ENCODE results near the gene LITAFD.

LITAFD gene

DNA sequence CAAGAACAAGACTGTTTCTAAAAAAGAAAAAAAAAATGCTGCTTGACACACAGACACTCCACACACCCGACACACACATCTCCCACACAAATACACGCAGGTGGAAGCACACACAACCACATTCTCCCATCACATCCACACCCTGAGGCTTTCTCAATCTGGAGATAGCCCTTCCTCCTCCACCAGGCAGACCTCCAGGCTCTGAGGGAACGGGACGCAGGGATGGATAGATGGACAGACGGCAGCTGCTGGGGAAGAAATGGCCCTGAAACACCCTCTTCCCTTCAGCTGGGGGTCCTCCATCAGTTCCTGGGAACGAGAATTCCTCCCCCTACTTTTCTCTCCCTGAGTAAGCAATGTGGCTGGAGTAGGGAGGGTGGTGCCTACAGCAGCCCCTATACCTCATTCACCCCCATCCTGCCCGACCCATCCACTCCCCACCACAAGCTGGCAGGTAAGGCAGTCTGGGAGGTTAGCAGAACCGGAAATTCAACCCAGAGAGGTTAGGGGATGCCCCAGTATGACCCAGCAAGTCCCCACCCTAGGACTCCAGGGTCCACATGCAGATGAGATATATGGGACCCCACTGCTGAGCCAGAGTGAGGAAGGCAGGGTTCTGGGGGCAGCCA lies 4.1 kb upstream of the LITAFD start:
- Histone ChIP-seq H3K27ac (ENCODE audit: low read depth, low read length) (no peak overlapping the region), H2BK120ac (ENCODE audit: low read depth, low read length) (no peak overlapping the region)

DNA sequence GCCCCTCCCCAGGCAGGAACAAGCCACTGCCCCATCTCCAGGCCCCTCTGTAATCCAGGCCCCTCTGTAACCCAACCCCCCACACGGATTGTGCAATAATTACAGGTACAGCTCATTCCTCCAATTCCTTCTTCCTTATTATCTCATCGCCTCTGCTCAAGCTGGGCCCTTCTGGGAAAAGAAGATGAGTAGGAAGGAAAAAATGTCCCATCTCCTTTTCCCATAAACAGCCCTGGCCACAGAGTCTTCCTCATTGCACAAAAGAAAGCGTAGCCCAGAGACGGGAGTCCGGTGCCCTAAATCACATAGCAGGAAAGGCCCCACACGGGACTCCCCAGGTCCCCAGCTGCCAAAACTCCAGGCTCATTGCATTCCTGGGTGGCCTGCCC lies 3.6 kb upstream of the LITAFD start:
- H3K79me2 ChIP-seq (ENCODE audit: control insufficient read depth, insufficient read depth, low read length): no peaks in the 10 kb centered on the region
- no peaks in the 10 kb centered on the region for H3K79me1 ChIP-seq (ENCODE audit: low read length)
- H3K27ac ChIP-seq (ENCODE audit: low read depth, low read length): no peak overlapping the region
- H3K18ac ChIP-seq (ENCODE audit: low read length): no peak overlapping the region
- H3K4me2 ChIP-seq (ENCODE audit: low read length): no peak overlapping the region
- no peaks in the 10 kb centered on the region for H3K36me3 ChIP-seq (ENCODE audit: control insufficient read depth, insufficient read depth, low read length)
- H2BK120ac ChIP-seq (ENCODE audit: low read depth, low read length): no peak overlapping the region
- H3K4ac ChIP-seq (ENCODE audit: low read depth, low read length): no peak overlapping the region
- H3K27me3 ChIP-seq (ENCODE audit: insufficient read depth, low read length, poor library complexity): no peaks in the 10 kb centered on the region
- H3K4me3 ChIP-seq (ENCODE audit: low read length): no peak overlapping the region
- no peak overlapping the region for H4K8ac ChIP-seq (ENCODE audit: low read depth, low read length)
- no peak overlapping the region for H3K23ac ChIP-seq (ENCODE audit: low read length)
- H4K5ac ChIP-seq (ENCODE audit: low read length): no peak overlapping the region
- no peak overlapping the region for H2BK5ac ChIP-seq (ENCODE audit: low read length)
- H2AK5ac ChIP-seq (ENCODE audit: low read length): no peak overlapping the region
- DNase-seq: peak; percentile 81
- H2BK15ac ChIP-seq (replicated peaks; ENCODE audit: low read depth): no peak overlapping the region
- H3K4me1 ChIP-seq (ENCODE audit: control insufficient read depth, low read depth, low read length): no peaks in the 10 kb centered on the region
- H3K9ac ChIP-seq (ENCODE audit: low read length): no peak overlapping the region
- H3K56ac ChIP-seq (ENCODE audit: low read length): no peak overlapping the region
- no CpG with 5 or more reads among the region's 6 CpGs for WGBS (ENCODE audit: extremely low coverage, insufficient coverage, low lambda C conversion rate)

More for the DNA sequence above, 4.1 kb upstream of the LITAFD start:
- Histone ChIP-seq H3K79me1 (ENCODE audit: low read length) (no peaks in the 10 kb centered on the region), H3K36me3 (ENCODE audit: control insufficient read depth, insufficient read depth, low read length) (no peaks in the 10 kb centered on the region), H3K18ac (ENCODE audit: low read length) (no peak overlapping the region), H4K5ac (ENCODE audit: low read length) (no peak overlapping the region), H3K79me2 (ENCODE audit: control insufficient read depth, insufficient read depth, low read length) (no peaks in the 10 kb centered on the region), H3K56ac (ENCODE audit: low read length) (no peak overlapping the region), H2AK5ac (ENCODE audit: low read length) (no peak overlapping the region), H3K4ac (ENCODE audit: low read depth, low read length) (no peak overlapping the region), H2BK15ac (replicated peaks; ENCODE audit: low read depth) (no peak overlapping the region), H3K4me2 (ENCODE audit: low read length) (no peak overlapping the region), H3K4me1 (ENCODE audit: control insufficient read depth, low read depth, low read length) (no peaks in the 10 kb centered on the region), H3K23ac (ENCODE audit: low read length) (no peak overlapping the region), H3K9ac (ENCODE audit: low read length) (no peak overlapping the region), H3K27me3 (ENCODE audit: insufficient read depth, low read length, poor library complexity) (no peaks in the 10 kb centered on the region), H2BK5ac (ENCODE audit: low read length) (no peak overlapping the region), H4K8ac (ENCODE audit: low read depth, low read length) (no peak overlapping the region), H3K4me3 (ENCODE audit: low read length) (no peak overlapping the region)
- no CpG with 5 or more reads among the region's 8 CpGs for WGBS (ENCODE audit: extremely low coverage, insufficient coverage, low lambda C conversion rate)
- no peak for DNase-seq

DNA sequence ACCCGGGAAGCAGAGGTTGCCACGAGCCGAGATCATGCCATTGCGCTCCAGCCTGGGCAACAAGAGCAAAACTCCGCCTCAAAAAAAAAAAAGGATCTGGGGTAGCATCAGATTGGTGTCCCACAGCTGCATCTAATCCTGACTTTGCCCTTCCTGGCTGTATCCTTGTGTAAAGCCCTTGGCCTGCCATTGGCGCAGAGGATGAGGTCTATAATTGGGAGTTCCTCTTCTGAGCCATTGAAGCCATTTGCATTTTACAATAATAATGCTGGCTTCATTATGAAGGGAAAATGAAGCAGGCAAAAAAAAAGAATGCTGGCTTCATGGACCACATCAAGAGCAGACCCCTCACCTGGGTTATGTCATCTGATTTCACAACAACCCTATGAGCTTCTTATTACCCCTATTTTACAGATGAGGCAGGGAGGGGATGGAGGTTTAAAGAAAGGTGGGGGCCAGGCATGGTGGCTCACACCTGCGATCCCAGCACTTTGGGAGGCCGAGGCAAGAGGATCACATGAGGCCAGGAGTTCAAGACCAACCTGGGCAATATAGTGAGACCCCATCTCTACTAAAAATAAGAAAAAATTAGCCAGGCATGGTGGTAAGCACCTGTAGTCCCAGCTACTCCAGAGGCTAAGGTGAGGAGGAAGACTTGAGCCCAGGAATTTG lies 1.2 kb upstream of the LITAFD start:
- Histone ChIP-seq H3K56ac (ENCODE audit: low read length) (no peak overlapping the region), H2BK120ac (ENCODE audit: low read depth, low read length) (no peak overlapping the region), H3K36me3 (ENCODE audit: control insufficient read depth, insufficient read depth, low read length) (no peaks in the 10 kb centered on the region), H2BK5ac (ENCODE audit: low read length) (no peak overlapping the region), H2BK15ac (replicated peaks; ENCODE audit: low read depth) (no peak overlapping the region), H3K79me1 (ENCODE audit: low read length) (no peaks in the 10 kb centered on the region), H3K4me1 (ENCODE audit: control insufficient read depth, low read depth, low read length) (no peaks in the 10 kb centered on the region), H3K4me3 (ENCODE audit: low read length) (no peak overlapping the region), H3K18ac (ENCODE audit: low read length) (no peak overlapping the region), H2AK5ac (ENCODE audit: low read length) (no peak overlapping the region), H3K79me2 (ENCODE audit: control insufficient read depth, insufficient read depth, low read length) (no peaks in the 10 kb centered on the region), H4K5ac (ENCODE audit: low read length) (no peak overlapping the region), H3K27ac (ENCODE audit: low read depth, low read length) (no peak overlapping the region), H3K4me2 (ENCODE audit: low read length) (no peak overlapping the region), H4K8ac (ENCODE audit: low read depth, low read length) (no peak overlapping the region), H3K23ac (ENCODE audit: low read length) (no peak overlapping the region), H3K9ac (ENCODE audit: low read length) (no peak overlapping the region), H3K27me3 (ENCODE audit: insufficient read depth, low read length, poor library complexity) (no peaks in the 10 kb centered on the region), H3K4ac (ENCODE audit: low read depth, low read length) (no peak overlapping the region)
- DNase-seq: no peak
- no CpG with 5 or more reads among the region's 8 CpGs for WGBS (ENCODE audit: extremely low coverage, insufficient coverage, low lambda C conversion rate)

DNA sequence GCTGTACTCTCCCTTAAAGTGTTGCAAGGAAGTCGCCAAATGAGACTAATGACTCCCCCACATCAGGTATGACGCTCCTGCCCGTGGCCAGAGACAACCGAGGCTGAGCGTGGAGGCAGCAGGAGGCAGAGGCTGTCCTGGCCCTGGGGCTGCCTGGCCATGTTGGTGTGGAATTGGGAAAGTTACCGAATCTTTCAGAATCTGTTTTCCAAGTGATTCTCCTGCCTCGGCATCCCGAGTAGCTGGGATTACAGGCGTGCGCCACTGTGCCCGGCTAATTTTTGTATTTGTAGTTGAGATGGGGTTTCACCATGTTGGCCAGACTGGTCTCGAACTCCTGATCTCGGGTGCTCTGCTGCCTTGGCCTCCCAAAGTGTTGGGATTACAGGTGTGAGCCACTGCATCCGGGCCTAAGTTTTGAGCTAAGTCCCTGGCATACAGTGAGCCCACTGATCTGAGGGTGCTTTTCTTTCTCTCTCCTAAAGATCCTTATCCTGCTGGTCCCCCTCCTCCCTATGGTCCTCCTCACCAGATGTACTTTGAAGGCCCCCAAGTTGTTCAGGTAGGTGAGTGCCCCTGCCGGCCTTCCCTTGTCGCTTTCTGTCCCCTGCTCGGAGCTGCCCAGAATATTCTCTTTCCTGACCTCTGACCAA lies 700 bp downstream of the LITAFD start:
- Histone ChIP-seq H3K4me1 (ENCODE audit: control insufficient read depth, low read depth, low read length) (no peaks in the 10 kb centered on the region), H3K23ac (ENCODE audit: low read length) (no peak overlapping the region), H4K8ac (ENCODE audit: low read depth, low read length) (no peak overlapping the region), H3K27ac (ENCODE audit: low read depth, low read length) (no peak overlapping the region), H3K79me2 (ENCODE audit: control insufficient read depth, insufficient read depth, low read length) (no peaks in the 10 kb centered on the region), H3K56ac (ENCODE audit: low read length) (no peak overlapping the region), H2BK120ac (ENCODE audit: low read depth, low read length) (no peak overlapping the region), H3K27me3 (ENCODE audit: insufficient read depth, low read length, poor library complexity) (no peaks in the 10 kb centered on the region), H3K9ac (ENCODE audit: low read length) (no peak overlapping the region), H3K18ac (ENCODE audit: low read length) (no peak overlapping the region), H4K5ac (ENCODE audit: low read length) (no peak overlapping the region), H2BK5ac (ENCODE audit: low read length) (no peak overlapping the region), H3K4me2 (ENCODE audit: low read length) (no peak overlapping the region), H3K4me3 (ENCODE audit: low read length) (no peak overlapping the region), H2BK15ac (replicated peaks; ENCODE audit: low read depth) (no peak overlapping the region), H3K4ac (ENCODE audit: low read depth, low read length) (no peak overlapping the region), H3K79me1 (ENCODE audit: low read length) (no peaks in the 10 kb centered on the region), H2AK5ac (ENCODE audit: low read length) (no peak overlapping the region), H3K36me3 (ENCODE audit: control insufficient read depth, insufficient read depth, low read length) (no peaks in the 10 kb centered on the region)
- no CpG with 5 or more reads among the region's 17 CpGs for WGBS (ENCODE audit: extremely low coverage, insufficient coverage, low lambda C conversion rate)
- DNase-seq: no peak

DNA sequence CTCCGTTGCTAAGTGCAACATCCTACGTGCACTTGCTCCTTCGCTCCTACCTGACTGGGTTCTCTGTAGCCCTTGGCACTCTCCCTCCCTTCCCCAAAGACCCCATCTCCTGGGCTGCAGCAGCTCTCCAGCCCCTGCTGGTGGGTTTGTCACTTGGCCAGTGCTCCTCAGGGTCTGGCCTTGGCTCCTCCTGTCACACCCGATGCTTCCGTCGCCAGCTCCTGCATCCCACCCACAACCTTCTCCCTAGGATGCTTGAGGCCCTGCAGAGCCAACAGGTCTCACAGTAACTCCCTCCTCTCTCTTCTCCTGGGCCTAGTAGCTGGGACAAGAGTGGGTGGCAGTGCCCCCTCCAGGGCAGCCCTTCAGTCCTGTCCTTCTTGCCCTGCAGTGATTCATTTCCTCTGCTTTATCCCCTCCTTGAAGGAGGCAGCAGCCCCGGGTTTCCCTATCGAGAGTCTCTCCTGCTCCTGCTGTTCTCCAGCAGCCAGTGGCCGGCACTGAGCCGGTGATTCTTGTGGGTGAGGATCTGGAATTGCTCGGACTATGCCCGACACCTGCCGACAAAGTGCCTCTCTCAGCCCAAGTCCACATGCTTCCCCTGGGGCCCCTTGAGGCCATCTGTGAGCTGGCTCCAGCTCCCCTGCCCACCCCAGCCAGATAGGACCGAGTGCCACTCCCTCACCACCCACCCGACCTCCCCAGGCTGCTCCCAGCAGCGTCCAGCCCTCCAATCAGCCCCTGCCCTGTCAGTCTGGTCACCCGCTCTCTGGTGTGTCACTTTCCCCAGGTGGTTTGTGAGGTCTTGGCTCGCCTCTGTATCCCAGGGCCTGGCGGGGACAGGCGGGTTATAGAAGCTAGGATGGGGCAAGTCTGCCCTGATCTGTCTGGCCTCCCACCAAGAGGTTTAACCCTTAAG lies 3.8 kb downstream of the LITAFD start:
- Histone ChIP-seq H3K18ac (ENCODE audit: low read length) (no peak overlapping the region), H2BK120ac (ENCODE audit: low read depth, low read length) (no peak overlapping the region), H3K4ac (ENCODE audit: low read depth, low read length) (no peak overlapping the region), H4K8ac (ENCODE audit: low read depth, low read length) (no peak overlapping the region), H3K79me1 (ENCODE audit: low read length) (no peaks in the 10 kb centered on the region), H2AK5ac (ENCODE audit: low read length) (no peak overlapping the region), H3K23ac (ENCODE audit: low read length) (peak overlapping the region; percentile 80), H3K27ac (ENCODE audit: low read depth, low read length) (no peak overlapping the region), H3K36me3 (ENCODE audit: control insufficient read depth, insufficient read depth, low read length) (peaks cover 1% of the 10 kb centered on the region), H3K4me2 (ENCODE audit: low read length) (no peak overlapping the region), H3K9ac (ENCODE audit: low read length) (no peak overlapping the region), H3K4me1 (ENCODE audit: control insufficient read depth, low read depth, low read length) (no peaks in the 10 kb centered on the region), H3K4me3 (ENCODE audit: low read length) (no peak overlapping the region), H3K56ac (ENCODE audit: low read length) (peak overlapping the region; percentile 42), H3K27me3 (ENCODE audit: insufficient read depth, low read length, poor library complexity) (no peaks in the 10 kb centered on the region), H2BK5ac (ENCODE audit: low read length) (no peak overlapping the region), H2BK15ac (replicated peaks; ENCODE audit: low read depth) (no peak overlapping the region), H4K5ac (ENCODE audit: low read length) (no peak overlapping the region), H3K79me2 (ENCODE audit: control insufficient read depth, insufficient read depth, low read length) (no peaks in the 10 kb centered on the region)
- no CpG with 5 or more reads among the region's 20 CpGs for WGBS (ENCODE audit: extremely low coverage, insufficient coverage, low lambda C conversion rate)
- peak; percentile 50 for DNase-seq

Measured in mesendoderm (in vitro differentiated cells).